GM19455 (cell line): ENCODE data around the gene CCNA2.

ENCODE experiments used
- ATAC-seq: cut with Tn5 transposase; IDR thresholded peaks from one replicate; pipeline ENCODE4 v1.9.1; 2021; ENCODE audit not compliant: unreplicated experiment

The CCNA2 gene

DNA sequence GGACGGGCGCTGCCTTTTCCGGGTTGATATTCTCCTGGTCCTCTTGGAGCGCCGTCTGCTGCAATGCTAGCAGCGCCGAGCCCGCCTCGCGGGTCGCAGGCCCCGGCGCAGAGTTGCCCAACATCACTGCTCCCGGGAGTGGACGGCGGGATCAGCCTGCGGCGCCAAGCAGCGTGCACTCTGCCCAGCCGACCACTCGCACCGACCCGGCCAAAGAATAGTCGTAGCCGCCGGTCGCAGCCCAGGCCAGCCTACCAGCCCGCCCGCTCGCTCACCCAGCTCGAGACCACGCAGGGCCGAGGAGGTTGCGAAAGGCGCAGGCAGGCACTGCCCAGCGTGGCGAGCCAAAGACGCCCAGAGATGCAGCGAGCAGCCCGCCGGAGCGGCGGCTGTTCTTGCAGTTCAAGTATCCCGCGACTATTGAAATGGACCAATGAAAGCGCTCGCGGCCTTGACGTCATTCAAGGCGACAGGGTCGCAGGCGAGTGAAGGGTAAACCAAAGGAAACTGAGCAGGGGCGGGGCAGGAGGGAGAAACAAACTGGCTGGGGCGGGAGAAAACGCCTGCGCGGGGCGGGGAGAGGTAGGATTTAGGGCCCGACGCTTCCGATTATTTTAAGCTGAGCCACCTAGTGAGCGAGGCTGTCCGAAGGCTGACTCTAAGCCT lies at the start of gene CCNA2:
Gene CCNA2 (minus strand): TSS at position 379 of the 666 bp plus-strand sequence. CDS start 255 bp downstream, at position 124.
- ATAC-seq, result peak; percentile 93

- peak; percentile 99 for ATAC-seq
Measured at GRCh38 chr4:121869841-121870822, 46.4 kb upstream of the CCNA2 start, which contains the start of gene BBS7. BBS7 (minus strand) TSS chr4:121870474; CDS start chr4:121870313, 161 bp downstream.

- no peak for ATAC-seq
Measured at GRCh38 chr4:121863799-121864198, 40.1 kb upstream of the CCNA2 start.

- ATAC-seq, result no peak
Measured at GRCh38 chr4:121861426-121861825, 37.7 kb upstream of the CCNA2 start.

- no peak for ATAC-seq
Measured at GRCh38 chr4:121860121-121860520, 36.4 kb upstream of the CCNA2 start.

DNA sequence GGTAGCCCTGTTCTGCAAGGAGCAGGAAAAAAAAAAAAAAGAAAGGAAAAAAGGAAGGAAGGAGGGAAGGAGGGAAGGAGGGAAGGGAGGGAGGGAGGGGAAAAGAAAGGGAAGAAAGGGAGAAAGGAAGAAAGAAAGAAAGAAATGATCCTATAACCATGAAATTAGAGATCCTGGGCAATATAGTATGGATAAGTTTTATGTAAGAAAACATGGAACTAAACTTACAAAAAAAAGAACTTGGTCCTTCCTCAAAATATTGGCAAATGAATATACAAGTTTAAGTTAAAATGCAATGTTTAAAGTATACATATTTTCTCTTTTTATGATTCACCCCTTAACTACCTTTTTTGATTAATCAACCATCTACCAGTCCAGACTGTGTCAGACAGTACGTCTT lies 27.7 kb upstream of the CCNA2 start:
- ATAC-seq, result no peak

GRCh38 chr4:121846662-121847061 lies 23.0 kb upstream of the CCNA2 start:
- ATAC-seq, result no peak

DNA sequence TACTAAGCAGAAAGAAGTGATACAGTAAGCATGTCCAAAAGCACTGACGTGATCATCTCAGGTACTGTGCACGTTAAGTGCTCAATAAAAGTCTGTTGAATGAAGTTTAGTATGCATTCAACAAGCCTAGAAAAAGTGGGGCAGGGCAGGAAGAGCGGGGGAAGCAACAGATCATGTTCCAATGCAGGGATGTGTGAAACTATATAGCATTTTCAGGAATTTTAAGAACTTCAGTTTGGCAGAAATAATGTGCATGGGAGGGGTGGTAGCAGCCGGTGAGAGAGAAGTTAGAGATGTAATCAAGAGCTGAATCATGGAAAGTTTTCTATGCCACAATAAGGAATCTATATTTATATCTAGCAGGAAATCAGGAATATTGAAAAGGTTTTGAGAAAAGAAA lies 19.2 kb upstream of the CCNA2 start:
- ATAC-seq, result no peak

DNA sequence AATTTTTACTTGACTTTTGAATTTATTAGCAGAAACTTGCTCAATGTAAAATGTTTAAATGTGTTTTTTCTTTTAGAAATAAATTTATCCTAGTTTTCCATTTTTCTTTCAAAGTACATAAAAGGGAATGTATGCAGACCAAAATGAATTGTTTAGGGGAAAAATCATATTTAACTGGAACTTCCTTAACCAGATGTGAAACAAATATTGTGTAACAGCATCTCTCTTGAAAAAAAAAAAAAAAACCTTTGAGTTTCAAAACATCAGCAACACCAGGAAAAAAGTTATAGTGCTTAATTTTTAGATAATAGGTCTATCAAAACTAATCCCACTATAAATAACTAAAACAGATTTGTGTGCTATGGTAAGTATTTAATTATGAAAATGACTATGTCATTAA lies 14.5 kb upstream of the CCNA2 start:
- no peak for ATAC-seq

DNA sequence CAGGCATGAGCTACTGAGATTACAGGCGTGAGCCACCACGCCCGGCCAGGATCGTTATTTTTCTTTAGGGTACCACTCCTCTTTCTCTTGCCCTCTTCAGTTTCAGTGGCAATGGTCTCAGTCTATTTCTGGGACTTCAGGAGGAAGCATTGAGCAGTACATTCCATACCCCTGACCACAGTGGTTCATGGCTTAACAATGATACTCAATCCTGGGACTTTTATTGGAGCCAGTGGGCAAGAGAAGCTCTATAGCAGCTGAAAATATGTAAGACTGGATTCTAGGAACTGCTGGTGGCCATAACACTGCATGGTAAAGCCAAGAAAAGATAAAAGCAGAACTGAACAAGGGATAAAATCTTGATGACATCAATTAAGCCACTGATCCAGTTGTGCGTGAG lies 5.8 kb upstream of the CCNA2 start:
- ATAC-seq, result no peak

DNA sequence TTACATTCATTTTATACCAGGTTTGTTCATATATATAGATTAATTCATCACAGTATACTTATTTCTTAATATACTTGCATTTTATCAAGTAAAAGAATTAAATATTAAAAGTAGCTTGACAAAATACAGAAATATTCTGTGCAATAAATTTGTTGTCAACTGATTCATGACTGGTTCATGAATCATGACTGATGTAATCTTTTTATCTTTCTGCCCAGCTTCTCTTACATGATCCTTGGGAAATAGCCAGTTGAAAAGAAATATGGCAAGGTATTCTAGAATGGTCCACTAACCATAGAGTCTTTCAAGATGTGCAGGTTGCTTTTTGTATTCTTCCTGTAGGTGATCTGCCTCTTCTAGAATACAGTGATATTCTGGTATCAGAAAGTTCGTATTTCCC lies 4.2 kb upstream of the CCNA2 start:
- ATAC-seq, result no peak

DNA sequence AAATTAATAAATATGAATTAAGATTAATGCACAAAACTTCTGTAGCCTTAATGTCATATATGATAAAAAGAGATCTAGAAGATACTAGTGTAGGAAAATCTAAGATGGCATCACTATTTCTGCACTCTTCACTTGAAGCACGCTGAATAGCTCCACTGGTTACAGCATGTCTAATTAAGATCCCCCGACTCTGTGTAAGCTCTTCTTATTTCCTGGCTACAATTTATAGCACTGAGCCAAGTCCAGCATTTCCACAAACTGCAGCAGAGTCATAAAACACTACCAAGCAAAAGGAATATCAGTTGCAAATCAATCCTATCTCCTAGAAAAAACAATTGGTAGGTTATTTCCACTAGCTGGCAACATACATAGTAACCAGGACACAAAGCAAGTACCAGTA lies 1.3 kb upstream of the CCNA2 start:
- ATAC-seq, result no peak

DNA sequence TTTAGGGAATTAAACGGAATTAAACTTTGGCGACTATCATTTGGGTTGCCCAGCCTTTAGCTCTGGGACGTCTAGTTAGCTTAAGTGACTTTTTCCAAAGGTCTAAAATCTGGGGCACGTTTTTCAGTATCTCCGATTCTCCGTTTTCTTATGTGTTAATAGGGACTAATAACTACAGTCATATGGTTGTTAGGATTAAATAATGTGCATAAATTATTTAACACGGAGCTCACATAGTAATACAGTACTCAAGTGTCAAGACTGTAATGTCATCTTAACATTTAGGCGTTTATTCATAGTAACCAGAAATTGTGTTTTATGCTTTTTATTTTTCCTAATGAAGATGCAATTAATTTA lies 466 bp upstream of the CCNA2 start:
- ATAC-seq, result peak; percentile 1

DNA sequence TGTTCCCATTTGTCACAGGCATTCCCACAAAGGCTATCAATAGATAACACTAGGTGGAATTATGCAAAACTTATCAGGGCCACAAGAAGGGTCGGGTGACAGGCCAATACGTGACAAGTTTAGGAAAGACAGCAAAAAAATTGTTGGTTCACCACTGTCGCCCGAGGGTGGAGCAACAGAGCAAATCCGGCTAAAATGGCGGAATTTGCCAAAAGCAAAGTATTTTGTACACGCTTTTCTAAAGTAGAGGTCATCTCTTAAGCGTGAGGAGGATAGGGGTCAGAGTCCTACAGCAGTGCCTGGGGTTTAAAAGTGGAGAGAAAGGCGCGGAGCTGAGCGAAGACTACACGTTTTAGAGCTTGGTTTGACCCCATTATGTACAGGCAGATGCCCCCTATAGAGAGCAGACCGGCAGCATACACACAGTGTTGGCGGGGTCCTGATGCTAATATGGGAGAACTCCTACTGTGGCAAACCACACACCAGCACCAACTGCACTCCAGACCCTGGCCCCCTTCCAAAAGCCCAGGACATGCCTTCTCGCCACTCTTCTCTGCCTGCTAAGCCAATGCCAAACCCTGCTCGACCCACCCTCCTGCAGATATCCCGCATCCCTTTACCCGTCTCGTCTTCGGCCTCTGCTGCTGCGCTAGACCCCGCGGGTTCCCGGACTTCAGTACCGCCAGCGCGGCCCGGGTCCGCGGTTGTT lies 733 bp downstream of the CCNA2 start:
- ATAC-seq, result peak; percentile 41

DNA sequence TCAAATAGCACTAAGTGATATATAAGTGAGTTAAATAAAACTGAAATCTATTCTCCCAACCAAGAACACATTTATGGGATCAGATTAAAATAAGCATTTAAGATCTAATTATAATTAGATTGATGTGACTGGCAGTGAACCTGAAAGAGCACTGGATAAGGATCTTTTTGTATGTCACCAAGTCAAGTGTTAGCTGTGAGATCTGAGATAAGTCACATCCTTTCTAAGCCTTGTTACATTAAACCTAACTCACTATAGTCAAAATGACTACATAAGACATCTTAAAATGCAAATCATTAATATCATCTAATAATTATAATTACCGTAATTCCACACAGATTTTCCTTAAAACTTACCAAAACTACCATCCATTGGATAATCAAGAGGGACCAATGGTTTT lies 1.6 kb downstream of the CCNA2 start:
- ATAC-seq, result no peak

- ATAC-seq, result no peak
Measured at GRCh38 chr4:121819216-121819965, 4.3 kb downstream of the CCNA2 start.

DNA sequence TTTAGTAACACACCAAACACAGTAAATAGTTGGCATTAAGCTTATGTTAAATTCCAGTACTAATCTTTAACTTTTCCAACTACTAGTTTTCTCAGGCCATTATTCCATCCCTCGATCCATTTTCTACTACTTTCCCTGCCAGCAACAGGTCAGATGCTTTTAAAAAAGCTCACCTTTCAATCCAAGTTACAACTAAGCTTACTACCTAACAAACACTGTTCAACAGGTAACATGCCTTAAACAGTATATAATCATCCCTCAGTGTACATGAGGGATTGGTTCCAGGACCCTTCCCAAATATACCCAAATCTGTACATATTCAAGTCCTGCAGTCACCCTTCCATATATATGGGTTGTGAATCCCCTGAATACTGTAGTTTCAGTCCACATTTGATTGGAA lies 5.5 kb downstream of the CCNA2 start:
- ATAC-seq, result no peak

- no peak for ATAC-seq
Measured at GRCh38 chr4:121817701-121818100, 6.0 kb downstream of the CCNA2 start.

GRCh38 chr4:121817006-121817405 lies 6.7 kb downstream of the CCNA2 start:
- ATAC-seq, result no peak

DNA sequence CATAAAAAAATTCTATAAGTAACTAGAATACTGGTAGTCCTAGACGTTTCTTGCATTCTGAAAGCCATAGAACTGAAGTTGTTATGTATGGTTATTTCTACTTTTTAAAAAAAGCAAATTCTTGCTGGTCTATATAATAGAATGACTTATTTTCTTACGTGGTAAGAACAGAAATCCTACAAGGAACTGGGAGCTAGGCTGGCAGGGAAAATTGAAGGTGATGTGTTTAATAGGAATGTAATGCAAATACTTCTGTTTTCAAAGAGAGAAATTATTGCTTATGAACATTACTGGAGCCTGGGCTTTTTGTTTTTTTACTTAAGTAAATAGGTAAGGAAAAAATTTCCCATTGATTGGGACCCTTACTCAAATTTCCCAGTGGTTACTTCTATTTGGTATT lies 8.9 kb downstream of the CCNA2 start:
- ATAC-seq, result no peak

DNA sequence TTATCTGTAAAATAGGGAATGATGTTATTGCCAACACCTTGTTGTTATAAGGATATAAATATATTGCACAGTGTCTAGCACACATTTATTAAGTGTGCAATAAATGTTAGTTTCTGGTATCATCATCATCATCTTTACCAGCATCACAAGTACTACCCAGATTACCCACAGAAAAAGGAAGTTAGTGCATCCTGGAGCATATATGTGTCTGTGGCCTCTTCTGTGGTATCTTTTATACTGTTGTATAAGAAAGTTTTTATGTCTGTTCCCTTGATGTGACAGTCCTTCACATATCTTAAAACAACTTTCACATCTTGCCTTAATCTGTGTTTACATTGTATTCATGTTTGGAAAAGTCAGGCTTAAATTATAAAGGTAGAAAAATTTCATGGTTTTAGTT lies 12.6 kb downstream of the CCNA2 start:
- ATAC-seq, result no peak
